Stimulated activated CD4-positive, alpha-beta T cell treated with anti-CD3 and anti-CD28 coated beads, Interleukin-4, amount 100 ng/mL, for 1 hour (primary cell): ENCODE measurements around the gene ZNF865.
A peak's percentile ranks its signal among the peaks of the same experiment; 100 is the strongest.
"Not testable (repeated sequence)": the region's sequence is repeated elsewhere in the genome, so short reads cannot be mapped to it uniquely, and the experiment has no call there.

Experiments
- DNase-seq: peaks from one replicate; pipeline ENCODE4 v3.0.0-alpha.2; 2020

ZNF865 gene

GRCh38 chr19:55605637-55606470 is at the start of gene ZNF865:
TSS of gene ZNF865 (plus strand) at chr19:55605647. CDS start at chr19:55613619, 7,972 bp downstream.
- DNase-seq = peak; percentile 71

DNA sequence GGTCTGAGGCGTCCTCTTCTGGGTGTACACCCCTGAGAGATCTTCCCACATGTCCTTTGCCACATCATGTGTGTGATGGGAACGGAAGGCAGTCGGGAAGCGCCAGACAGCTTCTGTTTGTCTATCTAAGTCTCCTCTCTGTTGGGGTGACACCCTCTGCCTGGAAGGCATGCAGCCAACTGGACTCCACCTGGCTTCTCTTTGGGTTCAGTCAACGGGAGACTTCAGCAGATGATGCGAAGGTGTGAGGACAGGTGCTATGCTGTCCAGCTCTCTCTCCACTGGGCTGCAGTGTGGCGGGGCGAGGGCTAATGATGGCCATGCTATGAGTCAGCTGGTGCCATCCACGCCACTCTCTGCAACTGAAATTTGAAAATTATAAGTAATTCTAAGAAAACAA is 45.8 kb upstream of the ZNF865 start:
- no peak for DNase-seq

- DNase-seq = no peak
Observed at GRCh38 chr19:55563261-55563690, 42.2 kb upstream of the ZNF865 start.

- no peak for DNase-seq
Observed at GRCh38 chr19:55566823-55567222, 38.6 kb upstream of the ZNF865 start.

GRCh38 chr19:55567708-55568328 is 37.6 kb upstream of the ZNF865 start:
- DNase-seq = no peak

GRCh38 chr19:55569477-55569876 is 36.0 kb upstream of the ZNF865 start:
- DNase-seq = not testable (repeated sequence)

GRCh38 chr19:55573929-55574328 is 31.5 kb upstream of the ZNF865 start:
- not testable (repeated sequence) for DNase-seq

DNA sequence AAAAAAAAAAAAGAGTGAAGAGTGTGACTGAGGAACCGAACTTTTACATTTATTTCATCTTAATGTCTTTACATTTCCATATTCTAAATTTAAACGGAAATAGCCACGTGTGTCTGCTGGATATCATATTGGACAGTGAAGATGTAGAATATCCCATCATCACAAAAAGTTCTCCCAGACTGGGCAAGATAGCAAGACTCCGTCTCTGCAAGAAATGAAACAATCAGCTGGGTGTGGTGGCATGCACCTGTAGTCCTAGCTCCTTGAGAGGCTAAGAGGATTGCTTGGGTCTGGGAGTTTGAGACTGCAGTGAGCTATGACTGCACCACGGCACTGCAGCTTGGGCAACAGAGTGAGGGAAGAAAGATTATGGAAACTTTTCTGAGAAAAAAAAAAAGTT is 28.7 kb upstream of the ZNF865 start:
- DNase-seq = no peak

DNA sequence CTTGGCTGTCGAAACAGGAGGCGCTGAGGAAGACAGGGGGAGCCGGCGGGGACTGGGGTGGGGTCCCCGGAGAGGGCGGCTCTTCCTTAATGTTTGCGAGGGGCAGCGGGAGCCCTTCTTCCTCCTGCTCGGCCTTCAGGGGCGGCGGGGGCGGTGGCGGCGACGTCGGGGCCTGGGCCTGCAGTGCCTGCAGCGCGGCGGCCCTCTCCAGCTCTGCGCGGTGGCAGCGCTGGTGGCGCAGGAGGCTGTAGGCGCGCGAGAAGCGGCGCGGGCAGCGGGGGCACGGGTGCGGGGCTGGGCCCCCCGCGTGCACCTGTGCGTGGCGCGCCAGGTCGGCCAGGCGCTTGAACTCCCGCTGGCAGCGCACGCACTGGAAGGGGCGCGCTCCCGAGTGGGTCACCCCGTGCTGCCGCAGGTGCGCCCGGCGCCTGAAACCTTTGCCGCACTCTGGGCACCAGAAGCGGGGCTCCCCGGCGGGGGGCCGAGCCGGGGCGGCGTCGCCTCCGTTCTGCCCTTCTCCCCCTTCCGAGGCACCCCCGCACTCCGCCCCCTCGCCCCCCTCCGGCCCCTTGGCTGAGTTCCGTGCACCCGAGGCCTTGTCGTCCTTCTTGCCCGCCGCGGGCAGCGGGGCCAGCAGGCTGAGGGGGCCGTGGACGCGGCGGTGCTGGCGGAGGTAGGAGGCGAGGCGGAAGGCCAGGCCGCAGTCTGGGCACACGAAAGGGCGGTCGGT is 27.3 kb upstream of the ZNF865 start:
- DNase-seq = no peak

GRCh38 chr19:55578761-55579747 is 26.4 kb upstream of the ZNF865 start:
- DNase-seq = no peak

DNA sequence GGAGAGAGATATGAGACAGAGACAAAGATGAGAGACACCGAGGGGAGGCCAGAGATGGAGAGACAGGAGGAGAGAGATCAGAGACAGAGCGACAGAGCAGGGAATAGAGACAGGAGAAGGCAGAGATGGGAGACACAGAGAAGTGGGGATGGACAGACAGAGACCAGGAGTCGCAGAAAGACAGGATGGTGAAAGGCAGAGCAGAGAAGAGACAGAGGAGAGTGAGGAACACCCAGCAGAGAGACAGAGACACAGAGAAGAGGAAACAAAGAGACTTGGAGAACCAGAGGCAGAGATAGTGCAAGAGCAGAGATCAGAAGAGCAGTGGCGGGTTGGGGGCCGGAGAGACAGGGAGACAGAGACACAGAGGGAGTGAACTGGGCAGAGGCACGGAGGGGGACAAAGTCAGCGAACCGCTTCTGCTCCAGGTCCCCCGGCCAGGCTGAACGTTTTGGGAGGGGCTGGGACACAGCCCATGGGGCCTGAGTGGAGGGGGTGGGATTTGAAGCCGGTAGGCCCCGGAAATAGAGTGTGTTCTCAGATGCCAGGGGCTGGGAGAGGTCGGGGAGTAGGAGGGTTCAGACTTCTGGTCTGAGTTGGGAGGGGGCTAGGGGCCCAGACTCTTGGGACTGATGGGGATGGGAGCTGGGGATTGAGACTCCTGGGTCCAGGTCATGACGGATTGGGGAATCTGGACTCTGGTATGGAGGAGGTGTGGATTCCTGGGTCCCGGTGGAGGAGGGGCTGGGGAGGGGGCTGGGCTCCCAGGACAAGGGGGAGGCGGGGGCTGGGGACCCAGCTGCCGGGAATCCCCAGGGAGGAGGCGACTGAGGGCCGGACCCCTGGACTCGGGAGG is 25.5 kb upstream of the ZNF865 start:
- DNase-seq = no peak

- peak; percentile 82 for DNase-seq
Observed at GRCh38 chr19:55580628-55581144, 24.8 kb upstream of the ZNF865 start, which contains the start of gene ZNF579. TSS of gene ZNF579 (minus strand) at chr19:55580848. CDS start at chr19:55579639, 1,209 bp downstream.

DNA sequence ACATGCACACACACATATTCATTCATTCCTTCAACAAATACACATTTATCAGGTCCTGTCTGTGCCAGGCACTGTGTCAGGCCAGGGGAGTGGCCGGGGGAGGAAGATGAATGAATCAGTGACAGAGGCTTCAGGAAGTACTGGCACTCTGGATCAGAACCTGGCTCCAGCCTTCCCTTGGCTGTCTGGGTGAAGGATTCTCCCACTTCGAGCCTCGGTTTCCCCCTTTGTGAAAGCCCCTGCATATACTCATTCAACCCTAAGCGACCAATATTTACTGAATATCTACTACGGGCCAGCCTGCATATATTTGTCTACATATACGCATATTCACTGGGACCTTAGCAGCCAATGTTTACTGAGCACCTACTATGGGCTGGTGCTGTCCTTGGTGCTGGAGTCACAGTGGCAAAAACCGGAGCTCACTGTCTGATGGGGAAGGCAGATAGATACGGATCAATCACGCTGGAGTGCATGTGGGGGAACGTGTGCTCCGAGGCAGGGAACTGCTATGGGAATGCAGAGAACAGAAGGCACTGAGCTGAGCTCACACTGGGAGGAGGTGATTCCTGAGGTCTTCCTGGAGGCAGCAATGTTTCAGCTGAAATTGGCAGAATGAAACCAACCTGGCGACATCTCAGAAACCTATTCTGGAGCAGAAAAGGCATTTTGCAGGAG is 24.2 kb upstream of the ZNF865 start:
- no peak for DNase-seq

DNA sequence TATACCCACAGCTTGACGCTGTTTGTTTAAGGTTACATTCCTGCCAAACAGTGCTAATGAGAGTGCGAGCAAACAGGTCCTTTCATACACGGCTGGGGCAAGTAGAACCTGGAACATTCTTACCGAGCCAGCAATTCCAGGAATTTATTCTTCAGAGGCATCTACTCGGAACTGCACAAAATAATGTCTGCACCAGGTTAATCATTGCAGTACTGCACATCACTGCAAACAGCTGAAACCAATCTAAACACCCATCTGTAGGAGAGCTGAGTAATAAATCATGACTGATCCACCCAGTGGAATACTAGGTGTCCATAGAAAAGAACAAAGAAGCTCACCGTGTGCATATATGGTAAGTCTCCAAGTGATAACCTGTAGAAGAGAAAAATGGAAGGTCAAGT is 23.6 kb upstream of the ZNF865 start:
- DNase-seq = no peak

GRCh38 chr19:55582284-55582683 is 23.2 kb upstream of the ZNF865 start:
- DNase-seq = not testable (repeated sequence)

- DNase-seq = not testable (repeated sequence)
Observed at GRCh38 chr19:55583897-55584296, 21.6 kb upstream of the ZNF865 start.

- DNase-seq = no peak
Observed at GRCh38 chr19:55584871-55585270, 20.6 kb upstream of the ZNF865 start.

- DNase-seq = peak; percentile 69
Observed at GRCh38 chr19:55585658-55586339, 19.6 kb upstream of the ZNF865 start.

DNA sequence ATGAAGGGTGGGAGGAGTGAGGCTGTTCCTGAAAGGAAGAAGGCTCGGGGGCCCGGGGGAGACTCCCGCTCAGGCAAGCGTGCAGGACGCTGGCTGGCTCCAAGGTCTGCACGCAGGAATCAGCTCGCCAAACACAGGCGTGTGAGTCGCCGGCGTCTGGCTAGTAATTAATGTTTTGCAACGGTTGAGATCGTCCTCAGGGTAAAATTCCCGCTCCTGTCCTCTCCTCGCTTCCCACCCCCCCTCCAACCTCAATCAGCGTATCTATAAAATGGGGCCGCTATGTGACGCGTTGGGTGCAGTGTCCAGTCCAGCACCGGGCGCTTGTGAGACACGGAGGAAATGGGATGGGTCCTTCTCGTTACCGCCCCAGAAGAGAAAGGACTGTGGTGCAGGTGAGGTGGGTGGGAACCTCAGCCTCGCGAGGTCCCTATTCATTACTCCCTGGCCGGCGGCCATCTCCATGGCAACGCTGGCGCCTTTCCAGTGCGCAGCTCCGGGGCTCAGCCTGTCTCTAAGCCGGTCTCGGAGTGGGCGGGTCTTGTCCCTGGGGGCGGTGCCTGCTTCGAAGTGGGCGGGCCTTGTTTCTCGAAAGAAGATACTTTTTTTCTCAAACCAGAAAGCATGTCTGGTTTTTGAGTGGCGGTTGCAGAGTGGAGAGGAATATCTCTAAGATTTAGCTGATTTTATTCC is 18.3 kb upstream of the ZNF865 start:
- peak; percentile 93 for DNase-seq
